Right atrium auricular region (tissue), 2 donors: Measurements from ENCODE around the gene UBA5. TPM values are rescaled to one million over a fixed set of nuclear protein-coding genes. Genes with fewer than 3 reads are reported as not detected.

ENCODE experiments used
- DNase-seq: peaks from one replicate; pipeline ENCODE4 v3.0.0-alpha.2; 2019; ENCODE audit warnings: low spot score
- H3K27ac ChIP-seq, 2 donors: fragments of 200-600 bp; sonication (generic); 1 replicate in 1 of 2; 2 replicates in 1 of 2; pipeline ENCODE4 v1.5.1; 2016 to 2019
- H3K27me3 ChIP-seq, 2 donors: fragments of 200-600 bp; sonication (generic); one replicate each; pipeline versions ENCODE4 v1.5.1 to v1.6.0; 2017 to 2019
- H3K36me3 ChIP-seq: fragments of 200-600 bp; sonication (generic); one replicate; pipeline ENCODE4 v1.5.1; 2016
- H3K4me1 ChIP-seq, 2 donors: fragments of 200-600 bp; sonication (generic); one replicate each; pipeline versions ENCODE4 v1.5.1 to v1.6.0; 2017 to 2019
- H3K4me3 ChIP-seq, 2 donors: fragments of 200-600 bp; sonication (generic); 1 replicate in 1 of 2; 2 replicates in 1 of 2; pipeline ENCODE4 v1.5.1; 2017 to 2019; ENCODE audit warnings: mild to moderate bottlenecking in 1 of 2, moderate library complexity in 1 of 2
- H3K9me3 ChIP-seq, 2 donors: fragments of 200-600 bp; sonication (generic); one replicate each; pipeline ENCODE4 v1.5.1; 2019
- CTCF ChIP-seq, 2 donors: fragments of 200-600 bp; sonication (generic); IDR thresholded peaks; one replicate each; pipeline ENCODE4 v1.5.1; 2019; ENCODE audit warnings: antibody characterized with exemption in 2 of 2
- total RNA-seq, 2 donors: library from RNA; depleted of rRNA; stranded (reverse); fragments of >200 nt; gene quantifications; one replicate each; pipeline ENCODE4 v1.1.0, GENCODE V29; 2016

Gene UBA5
- total RNA-seq, 2 donors from 2014 or later: 23.3 to 27.1 TPM

GRCh38 chr3:132703733-132704132 lies 43.6 kb downstream of the UBA5 start:
- H3K9me3 ChIP-seq: no peaks in the 10 kb centered on the region
- no peaks in the 10 kb centered on the region for H3K4me1 ChIP-seq
- DNase-seq: no peak
- H3K36me3 ChIP-seq: peaks cover 77% of the 10 kb centered on the region
- TF ChIP-seq CTCF (IDR thresholded peaks at IDR 0.05): no peak
- H3K4me3 ChIP-seq: no peak overlapping the region
- H3K27me3 ChIP-seq: no peaks in the 10 kb centered on the region
- no peak overlapping the region for H3K27ac ChIP-seq

- H3K27ac ChIP-seq: no peak overlapping the region
- DNase-seq: no peak
- H3K9me3 ChIP-seq: no peaks in the 10 kb centered on the region
- no peak for TF ChIP-seq CTCF (IDR thresholded peaks at IDR 0.05)
- no peaks in the 10 kb centered on the region for H3K27me3 ChIP-seq
- H3K4me3 ChIP-seq: no peak overlapping the region
- H3K4me1 ChIP-seq: no peaks in the 10 kb centered on the region
- H3K36me3 ChIP-seq: peaks cover 48% of the 10 kb centered on the region
Measured at GRCh38 chr3:132709761-132710160, 49.6 kb downstream of the UBA5 start.

- no peak overlapping the region for H3K27ac ChIP-seq
- peaks cover 45% of the 10 kb centered on the region for H3K36me3 ChIP-seq
- H3K4me3 ChIP-seq: no peak overlapping the region
- DNase-seq: no peak
- no peaks in the 10 kb centered on the region for H3K9me3 ChIP-seq
- no peaks in the 10 kb centered on the region for H3K4me1 ChIP-seq
- no peaks in the 10 kb centered on the region for H3K27me3 ChIP-seq
- no peak for TF ChIP-seq CTCF (IDR thresholded peaks at IDR 0.05)
Measured at GRCh38 chr3:132710311-132710710, 50.2 kb downstream of the UBA5 start.

- H3K36me3 ChIP-seq: peaks cover 26% of the 10 kb centered on the region
- H3K4me3 ChIP-seq: no peak overlapping the region
- no peak for DNase-seq
- TF ChIP-seq CTCF (IDR thresholded peaks at IDR 0.05): no peak
- H3K9me3 ChIP-seq: no peaks in the 10 kb centered on the region
- H3K27ac ChIP-seq: no peak overlapping the region
- H3K4me1 ChIP-seq: no peaks in the 10 kb centered on the region
- H3K27me3 ChIP-seq: no peaks in the 10 kb centered on the region
Measured at GRCh38 chr3:132713977-132714727, 54.0 kb downstream of the UBA5 start.

- H3K4me1 ChIP-seq: peaks cover 0 to 15% of the 10 kb centered on the region in 2 donors
- H3K27me3 ChIP-seq: no peaks in the 10 kb centered on the region
- no peak overlapping the region for H3K27ac ChIP-seq
- no peaks in the 10 kb centered on the region for H3K9me3 ChIP-seq
- H3K36me3 ChIP-seq: peaks cover 16% of the 10 kb centered on the region
- DNase-seq: no peak
- TF ChIP-seq CTCF (IDR thresholded peaks at IDR 0.05): no peak
- H3K4me3 ChIP-seq: no peak overlapping the region
Measured at GRCh38 chr3:132716372-132716771, 56.2 kb downstream of the UBA5 start.

- Histone ChIP-seq H3K4me3 (peak overlapping the region in 1 of 2 donors; percentile 85), H3K27me3 (no peaks in the 10 kb centered on the region), H3K4me1 (peaks cover 0 to 25% of the 10 kb centered on the region in 2 donors), H3K36me3 (peaks cover 6% of the 10 kb centered on the region), H3K9me3 (no peaks in the 10 kb centered on the region), H3K27ac (no peak overlapping the region)
- no peak for TF ChIP-seq CTCF (IDR thresholded peaks at IDR 0.05)
- no peak for DNase-seq
Measured at GRCh38 chr3:132720228-132720627, 60.1 kb downstream of the UBA5 start.
